PFSK-1 (cell line): Measurements from ENCODE around the gene SMIM26.

Experiments
- POLR2AphosphoS5 ChIP-seq: IDR thresholded peaks from 2 replicates; pipeline ENCODE4 v1.6.1; 2012; ENCODE audit warnings: low read depth, mild to moderate bottlenecking, control low read depth, low read length, moderate library complexity
- REST ChIP-seq, 2 experiments: IDR thresholded peaks; 2 replicates each; pipeline versions ENCODE4 v1.6.1 to v1.8.0; 2011 to 2012; ENCODE audit warnings: low read depth in 2 of 2, low read length in 2 of 2, control low read depth in 1 of 2, inconsistent platforms in 1 of 2, mild to moderate bottlenecking in 1 of 2, moderate library complexity in 1 of 2; ENCODE audit not compliant: insufficient read depth in 1 of 2
- SIN3A ChIP-seq: IDR thresholded peaks from 2 replicates; pipeline ENCODE4 v1.6.1; 2012; ENCODE audit warnings: mild to moderate bottlenecking, low read length, moderate library complexity, borderline replicate concordance; ENCODE audit not compliant: insufficient read depth
- TAF1 ChIP-seq: IDR thresholded peaks from 2 replicates; pipeline ENCODE4 v1.6.1; 2012; ENCODE audit warnings: low read length, control low read depth, borderline replicate concordance; ENCODE audit not compliant: insufficient read depth

GRCh38 chr20:18611492-18611891 is 44.3 kb downstream of the SMIM26 start:
- TF ChIP-seq REST (IDR thresholded peaks at IDR 0.05; ENCODE audit: insufficient read depth in 1 of 2, low read depth in 2 of 2, low read length in 2 of 2) (no peak), POLR2AphosphoS5 (no peak), TAF1 (no peak), SIN3A (no peak)
